Endothelial cell of umbilical vein (primary cell): Measurements from ENCODE around the gene USP25. TPM values are rescaled to one million over a fixed set of nuclear protein-coding genes. Genes with fewer than 3 reads are reported as not detected.

ENCODE experiments used
- BruUV-seq: library from RNA; stranded (reverse); fragments of 400-500 nt; replicated peaks from 2 replicates; lab custom pipeline; 2021; lab: Mats Ljungman, UMichigan
- CTCF ChIA-PET: fragments of 300-600, 350-600 bp; sonication (Branson Sonifier 250); formaldehyde crosslinking; loops from one replicate; lab custom pipeline; 2021; ENCODE audit warnings: antibody characterized with exemption, inconsistent platforms; lab: Charles Lee
- POLR2A ChIA-PET: fragments of 300-600, 350-600 bp; sonication (Branson Sonifier 250); formaldehyde crosslinking; loops from one replicate; lab custom pipeline; 2021; ENCODE audit warnings: antibody characterized with exemption, inconsistent platforms; lab: Charles Lee
- DNase-seq: peaks from one replicate; pipeline ENCODE4 v3.0.0-alpha.2; 2011; ENCODE audit warnings: low read depth, low spot score
- FAIRE-seq: peaks from 2 replicates; lab custom pipeline; 2011; peaks lifted over from hg19 to GRCh38; lab: Jason Lieb, UNC
- H2AFZ ChIP-seq: 2 replicates; pipeline ENCODE4 v1.6.0; 2012; ENCODE audit warnings: low read depth, low read length, control low read depth, inconsistent platforms
- H3K27ac ChIP-seq: 2 replicates; pipeline ENCODE4 v1.5.1; 2011; ENCODE audit warnings: low read depth, mild to moderate bottlenecking, control low read depth, low read length, moderate library complexity; ENCODE audit not compliant: insufficient read depth
- H3K27me3 ChIP-seq, 2 experiments: 2 replicates each; pipeline versions ENCODE4 v1.6.0 to v1.6.1; 2011; ENCODE audit warnings: low read length in 2 of 2, mixed read lengths in 1 of 2; ENCODE audit not compliant: control insufficient read depth in 2 of 2, insufficient read depth in 2 of 2
- H3K36me3 ChIP-seq, 2 experiments: 2 replicates in 1 of 2; 3 replicates in 1 of 2; pipeline ENCODE4 v1.5.1; 2011; ENCODE audit warnings: low read length in 2 of 2, mild to moderate bottlenecking in 1 of 2, moderate library complexity in 1 of 2; ENCODE audit not compliant: control insufficient read depth in 2 of 2, insufficient read depth in 2 of 2; ENCODE audit errors: extremely low read depth in 1 of 2
- H3K4me1 ChIP-seq: 3 replicates; pipeline ENCODE4 v1.5.1; 2011; ENCODE audit warnings: mild to moderate bottlenecking, low read length; ENCODE audit not compliant: control insufficient read depth, insufficient read depth; ENCODE audit errors: extremely low read depth
- H3K4me2 ChIP-seq: 2 replicates; pipeline ENCODE4 v1.6.1; 2011; ENCODE audit warnings: low read length, control low read depth, mixed read lengths; ENCODE audit not compliant: insufficient read depth
- H3K4me3 ChIP-seq, 3 experiments: fragments of 200-600 bp in 1 of 3; sonication (generic), shearing (Covaris generic) in 1 of 3; replicated peaks in 1 of 3; 2 replicates each; pipeline ENCODE4 v1.5.1; 2011 to 2016; ENCODE audit warnings: control low read depth in 3 of 3, low read length in 3 of 3, mild to moderate bottlenecking in 2 of 3, inconsistent platforms in 1 of 3, low read depth in 1 of 3, moderate library complexity in 1 of 3; ENCODE audit not compliant: insufficient read depth in 1 of 3
- H3K79me2 ChIP-seq: 2 replicates; pipeline ENCODE4 v1.6.0; 2012; ENCODE audit warnings: low read length, inconsistent platforms; ENCODE audit not compliant: control insufficient read depth, insufficient read depth
- H3K9ac ChIP-seq: replicated peaks from 2 replicates; pipeline ENCODE3; 2011; ENCODE audit warnings: low read length, control low read depth; ENCODE audit not compliant: insufficient read depth; ENCODE audit errors: extremely low read depth
- H3K9me1 ChIP-seq: replicated peaks from 3 replicates; pipeline ENCODE4 v1.6.0; 2011; ENCODE audit warnings: mild to moderate bottlenecking, low read length; ENCODE audit not compliant: control insufficient read depth, insufficient read depth; ENCODE audit errors: extremely low read depth
- H3K9me3 ChIP-seq: replicated peaks from 2 replicates; pipeline ENCODE4 v1.5.1; 2012; ENCODE audit warnings: low read length, inconsistent platforms; ENCODE audit not compliant: control insufficient read depth, insufficient read depth
- H4K20me1 ChIP-seq: replicated peaks from 2 replicates; pipeline ENCODE3; 2011; ENCODE audit warnings: mild to moderate bottlenecking, low read length; ENCODE audit not compliant: control insufficient read depth, insufficient read depth; ENCODE audit errors: extremely low read depth
- CTCF ChIP-seq, 2 donors: IDR thresholded peaks; 1 replicate in 1 of 2; 2 replicates in 1 of 2; pipeline ENCODE4 v1.5.1; 2011; ENCODE audit warnings: low read length in 2 of 2, mild to moderate bottlenecking in 2 of 2, moderate library complexity in 2 of 2, control low read depth in 1 of 2, inconsistent platforms in 1 of 2, low read depth in 1 of 2; ENCODE audit not compliant: insufficient read depth in 1 of 2; ENCODE audit errors: extremely low read depth in 1 of 2
- EZH2 ChIP-seq: IDR thresholded peaks from 2 replicates; pipeline ENCODE4 v1.6.1; 2012; ENCODE audit warnings: borderline replicate concordance, low read depth, mild to moderate bottlenecking, moderate library complexity, low read length, inconsistent platforms; ENCODE audit not compliant: severe bottlenecking
- FOS ChIP-seq: IDR thresholded peaks from 2 replicates; pipeline ENCODE4 v1.6.1; 2011; ENCODE audit warnings: mild to moderate bottlenecking, low read length, moderate library complexity, borderline replicate concordance; ENCODE audit not compliant: insufficient read depth
- GATA2 ChIP-seq: IDR thresholded peaks from 2 replicates; pipeline ENCODE4 v1.7.0; 2011; ENCODE audit warnings: low read depth, mild to moderate bottlenecking, moderate library complexity, mixed read lengths, low read length; ENCODE audit not compliant: insufficient read length, insufficient read depth
- JUN ChIP-seq: IDR thresholded peaks from 2 replicates; pipeline ENCODE4 v1.6.1; 2011; ENCODE audit warnings: borderline replicate concordance, low read depth; ENCODE audit not compliant: insufficient read length, insufficient read depth
- MAX ChIP-seq: IDR thresholded peaks from 2 replicates; pipeline ENCODE4 v1.6.1; 2011; ENCODE audit not compliant: insufficient read depth, insufficient read length
- MYC ChIP-seq: IDR thresholded peaks from one replicate; pipeline ENCODE4 v1.6.1; 2011; ENCODE audit warnings: mild to moderate bottlenecking, low read depth, low read length
- POLR2A ChIP-seq: IDR thresholded peaks from 2 replicates; pipeline ENCODE4 v1.6.1; 2012; ENCODE audit warnings: low read depth, mild to moderate bottlenecking, control low read depth, low read length
- POLR2AphosphoS5 ChIP-seq: IDR thresholded peaks from 2 replicates; pipeline ENCODE4 v1.6.1; 2012; ENCODE audit warnings: low read depth, mild to moderate bottlenecking, control low read depth, low read length, moderate library complexity; ENCODE audit not compliant: insufficient read depth
- dilution Hi-C: fragments of 300-500 bp; cut with MboI; formaldehyde crosslinking; loops from one replicate; pipeline ENCODE4 v1.15.0; 2019; ENCODE audit warnings: low sequenced_read_pairs; ENCODE audit not compliant: extremely low pct_ligation_motif_present
- intact Hi-C: fragments of 100-400 bp; cut with micrococcal nuclease; formaldehyde crosslinking; loops from one replicate; pipeline ENCODE4 v1.10.0; 2022
- polyA plus RNA-seq, 4 experiments: library from polyadenylated mRNA; depleted of rRNA in 3 of 4; stranded (reverse) in 3 of 4; unstranded in 1 of 4; fragments of >200 nt; gene quantifications; 2 replicates each; pipeline versions ENCODE4 v1.2.1 to v1.2.3, GENCODE V29; 2011 to 2012; ENCODE audit warnings: missing spikeins in 1 of 4
- total RNA-seq: library from RNA; stranded (reverse); gene quantifications from 2 replicates; pipeline ENCODE4 v1.2.3, GENCODE V29; 2021

USP25 gene
- total and polyA plus RNA-seq, 2 donors (not counting 3 experiments of a cell fraction or from before 2014, with no cell fraction given) = 14.4 to 67.5 TPM

GRCh38 chr21:15718711-15719110 lies 11.1 kb upstream of the USP25 start:
- no peak overlapping the region for H3K9ac ChIP-seq
- intact Hi-C loops = no loop called here
- TF ChIP-seq EZH2 (no peak), FOS (no peak), JUN (no peak), MAX (no peak), CTCF (IDR thresholded peaks at IDR 0.05; ENCODE audit: extremely low read depth in 1 of 2, insufficient read depth in 1 of 2, low read depth in 1 of 2, low read length in 2 of 2) (no peak), POLR2AphosphoS5 (no peak), MYC (no peak), GATA2 (no peak), POLR2A (no peak)
- H3K4me2 ChIP-seq = no peak overlapping the region
- no peaks in the 10 kb centered on the region for H3K9me1 ChIP-seq
- H4K20me1 ChIP-seq = no peaks in the 10 kb centered on the region
- no peaks in the 10 kb centered on the region for H3K79me2 ChIP-seq
- no peak overlapping the region for H2AFZ ChIP-seq
- CTCF ChIA-PET = no interaction called here
- H3K4me1 ChIP-seq = no peaks in the 10 kb centered on the region
- POLR2A ChIA-PET = no interaction called here
- dilution Hi-C loops = no loop called here
- BruUV-seq = no TSS peak
- no peaks in the 10 kb centered on the region for H3K9me3 ChIP-seq
- no peak for FAIRE-seq
- DNase-seq = no peak
- no peaks in the 10 kb centered on the region for H3K27me3 ChIP-seq
- no peaks in the 10 kb centered on the region for H3K36me3 ChIP-seq
- H3K27ac ChIP-seq = no peak overlapping the region
- no peak overlapping the region for H3K4me3 ChIP-seq
